Astrocyte (in vitro differentiated cells and primary cell): ENCODE results near the gene EPPIN. TPM values are rescaled to one million over a fixed set of nuclear protein-coding genes. Genes with fewer than 3 reads are reported as not detected.
A peak's percentile ranks its signal among the peaks of the same experiment; 100 is the strongest.
"Not testable (repeated sequence)": the region's sequence is repeated elsewhere in the genome, so short reads cannot be mapped to it uniquely, and the experiment has no call there.

ENCODE experiments used
- DNase-seq: peaks from one replicate; pipeline ENCODE4 v3.0.0-alpha.2; 2010; ENCODE audit warnings: low read depth
- FAIRE-seq: peaks from 2 replicates; lab custom pipeline; 2011; peaks lifted over from hg19 to GRCh38; lab: Jason Lieb, UNC
- H2AFZ ChIP-seq: 2 replicates; pipeline ENCODE4 v1.6.0; 2012; ENCODE audit warnings: low read depth, low read length, inconsistent platforms
- H3K27ac ChIP-seq: 2 replicates; pipeline ENCODE4 v1.5.1; 2011; ENCODE audit warnings: low read depth, low read length, inconsistent platforms
- H3K27me3 ChIP-seq: 2 replicates; pipeline ENCODE4 v1.6.0; 2011; ENCODE audit warnings: low read length, inconsistent platforms; ENCODE audit not compliant: insufficient read depth
- H3K36me3 ChIP-seq: 2 replicates; pipeline ENCODE4 v1.5.1; 2011; ENCODE audit warnings: low read length, inconsistent platforms; ENCODE audit not compliant: insufficient read depth
- H3K4me1 ChIP-seq: 2 replicates; pipeline ENCODE4 v1.5.1; 2011; ENCODE audit warnings: low read length, inconsistent platforms; ENCODE audit not compliant: insufficient read depth
- H3K4me2 ChIP-seq: 2 replicates; pipeline ENCODE4 v1.6.0; 2012; ENCODE audit warnings: low read length, inconsistent platforms
- H3K4me3 ChIP-seq: 2 replicates; pipeline ENCODE4 v1.5.1; 2011; ENCODE audit warnings: low read depth, mild to moderate bottlenecking, low read length, inconsistent platforms; ENCODE audit not compliant: insufficient read depth
- H3K79me2 ChIP-seq: 2 replicates; pipeline ENCODE4 v1.6.0; 2012; ENCODE audit warnings: mild to moderate bottlenecking, low read length, inconsistent platforms; ENCODE audit not compliant: insufficient read depth
- H3K9ac ChIP-seq: 2 replicates; pipeline ENCODE4 v1.6.0; 2012; ENCODE audit warnings: mild to moderate bottlenecking, low read length, inconsistent platforms
- H3K9me3 ChIP-seq: 2 replicates; pipeline ENCODE4 v1.5.1; 2012; ENCODE audit warnings: low read depth, mild to moderate bottlenecking, low read length, inconsistent platforms; ENCODE audit not compliant: insufficient read depth
- H4K20me1 ChIP-seq: 2 replicates; pipeline ENCODE4 v1.6.0; 2012; ENCODE audit warnings: low read length, inconsistent platforms; ENCODE audit not compliant: insufficient read depth
- H3K27ac Mint-ChIP-seq: one replicate; pipeline ENCODE4 v1.8.0; 2021; ENCODE audit warnings: mild to moderate bottlenecking, mixed read lengths; ENCODE audit not compliant: unreplicated experiment
- H3K27me3 Mint-ChIP-seq: one replicate; pipeline ENCODE4 v1.8.0; 2021; ENCODE audit warnings: low read depth, mixed read lengths; ENCODE audit not compliant: unreplicated experiment
- H3K36me3 Mint-ChIP-seq: one replicate; pipeline ENCODE4 v1.8.0; 2021; ENCODE audit warnings: low read depth, mixed read lengths; ENCODE audit not compliant: unreplicated experiment
- H3K4me1 Mint-ChIP-seq: one replicate; pipeline ENCODE4 v1.8.0; 2021; ENCODE audit warnings: low read depth, mixed read lengths; ENCODE audit not compliant: unreplicated experiment
- H3K4me3 Mint-ChIP-seq: one replicate; pipeline ENCODE4 v1.8.0; 2021; ENCODE audit warnings: mild to moderate bottlenecking, moderate library complexity, mixed read lengths; ENCODE audit not compliant: unreplicated experiment
- H3K9me3 Mint-ChIP-seq: one replicate; pipeline ENCODE4 v1.8.0; 2021; ENCODE audit warnings: mild to moderate bottlenecking, mixed read lengths; ENCODE audit not compliant: unreplicated experiment
- EZH2 ChIP-seq: IDR thresholded peaks from 2 replicates; pipeline ENCODE4 v1.6.1; 2012; ENCODE audit warnings: mild to moderate bottlenecking, low read length, inconsistent platforms; ENCODE audit not compliant: insufficient read depth
- total RNA-seq: library from RNA; stranded (reverse); gene quantifications from 2 replicates; pipeline ENCODE4 v1.2.1, GENCODE V29; 2021
- TF ChIP-seq, protein P1 (sequence below): IDR thresholded peaks from 2 replicates; pipeline ENCODE4 v1.5.1; 2011; ENCODE audit warnings: low read depth, mild to moderate bottlenecking, inconsistent platforms, low read length, moderate library complexity; ENCODE audit not compliant: insufficient read depth

EPPIN gene
- total RNA-seq, 1 donor from 2014 or later = not detected

GRCh38 chr20:45578231-45578630, 31.0 kb upstream of the EPPIN start:
- DNase-seq (no peak), FAIRE-seq (no peak)
- H4K20me1 ChIP-seq = no peaks in the 10 kb centered on the region
- peaks cover 3% of the 10 kb centered on the region for H3K4me1 Mint-ChIP-seq
- no peaks in the 10 kb centered on the region for H3K4me1 ChIP-seq
- no peak overlapping the region for H2AFZ ChIP-seq
- H3K4me3 Mint-ChIP-seq = no peak overlapping the region
- H3K9me3 ChIP-seq = no peaks in the 10 kb centered on the region
- no peaks in the 10 kb centered on the region for H3K27me3 ChIP-seq
- no peak overlapping the region for H3K27ac Mint-ChIP-seq
- no peaks in the 10 kb centered on the region for H3K79me2 ChIP-seq
- no peak overlapping the region for H3K4me2 ChIP-seq
- peaks cover 2% of the 10 kb centered on the region for H3K27me3 Mint-ChIP-seq
- TF ChIP-seq, protein P1, sequence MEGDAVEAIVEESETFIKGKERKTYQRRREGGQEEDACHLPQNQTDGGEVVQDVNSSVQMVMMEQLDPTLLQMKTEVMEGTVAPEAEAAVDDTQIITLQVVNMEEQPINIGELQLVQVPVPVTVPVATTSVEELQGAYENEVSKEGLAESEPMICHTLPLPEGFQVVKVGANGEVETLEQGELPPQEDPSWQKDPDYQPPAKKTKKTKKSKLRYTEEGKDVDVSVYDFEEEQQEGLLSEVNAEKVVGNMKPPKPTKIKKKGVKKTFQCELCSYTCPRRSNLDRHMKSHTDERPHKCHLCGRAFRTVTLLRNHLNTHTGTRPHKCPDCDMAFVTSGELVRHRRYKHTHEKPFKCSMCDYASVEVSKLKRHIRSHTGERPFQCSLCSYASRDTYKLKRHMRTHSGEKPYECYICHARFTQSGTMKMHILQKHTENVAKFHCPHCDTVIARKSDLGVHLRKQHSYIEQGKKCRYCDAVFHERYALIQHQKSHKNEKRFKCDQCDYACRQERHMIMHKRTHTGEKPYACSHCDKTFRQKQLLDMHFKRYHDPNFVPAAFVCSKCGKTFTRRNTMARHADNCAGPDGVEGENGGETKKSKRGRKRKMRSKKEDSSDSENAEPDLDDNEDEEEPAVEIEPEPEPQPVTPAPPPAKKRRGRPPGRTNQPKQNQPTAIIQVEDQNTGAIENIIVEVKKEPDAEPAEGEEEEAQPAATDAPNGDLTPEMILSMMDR = no peak
- no peak for TF ChIP-seq EZH2
- no peak overlapping the region for H3K27ac ChIP-seq
- H3K9me3 Mint-ChIP-seq = peaks cover 3% of the 10 kb centered on the region
- no peaks in the 10 kb centered on the region for H3K36me3 Mint-ChIP-seq
- no peaks in the 10 kb centered on the region for H3K36me3 ChIP-seq
- no peak overlapping the region for H3K9ac ChIP-seq
- no peak overlapping the region for H3K4me3 ChIP-seq

GRCh38 chr20:45576995-45577394, 29.8 kb upstream of the EPPIN start:
- H3K27me3 ChIP-seq = no peaks in the 10 kb centered on the region
- H3K27ac ChIP-seq = no peak overlapping the region
- no peaks in the 10 kb centered on the region for H3K4me1 ChIP-seq
- Mint-ChIP-seq H3K36me3 (no peaks in the 10 kb centered on the region), H3K9me3 (peaks cover 3% of the 10 kb centered on the region), H3K4me3 (no peak overlapping the region), H3K27ac (no peak overlapping the region), H3K4me1 (peaks cover 3% of the 10 kb centered on the region), H3K27me3 (peaks cover 2% of the 10 kb centered on the region)
- no peaks in the 10 kb centered on the region for H3K9me3 ChIP-seq
- no peak overlapping the region for H3K4me2 ChIP-seq
- H3K36me3 ChIP-seq = no peaks in the 10 kb centered on the region
- H3K4me3 ChIP-seq = no peak overlapping the region
- no peak overlapping the region for H2AFZ ChIP-seq
- DNase-seq = peak; percentile 35
- no peak for FAIRE-seq
- no peak overlapping the region for H3K9ac ChIP-seq
- no peaks in the 10 kb centered on the region for H3K79me2 ChIP-seq
- H4K20me1 ChIP-seq = no peaks in the 10 kb centered on the region
- TF ChIP-seq, protein P1 = no peak
- no peak for TF ChIP-seq EZH2

- no peak overlapping the region for H3K4me3 Mint-ChIP-seq
- peaks cover 3% of the 10 kb centered on the region for H3K9me3 Mint-ChIP-seq
- TF ChIP-seq, protein P1 = no peak
- TF ChIP-seq EZH2 = no peak
- Histone ChIP-seq H3K4me1 (no peaks in the 10 kb centered on the region), H2AFZ (no peak overlapping the region), H3K4me3 (no peak overlapping the region), H3K4me2 (no peak overlapping the region), H3K9me3 (no peaks in the 10 kb centered on the region), H3K9ac (no peak overlapping the region), H3K27ac (no peak overlapping the region), H3K36me3 (no peaks in the 10 kb centered on the region), H3K79me2 (no peaks in the 10 kb centered on the region), H3K27me3 (no peaks in the 10 kb centered on the region), H4K20me1 (no peaks in the 10 kb centered on the region)
- no peak overlapping the region for H3K27ac Mint-ChIP-seq
- peaks cover 2% of the 10 kb centered on the region for H3K27me3 Mint-ChIP-seq
- FAIRE-seq (no peak), DNase-seq (no peak)
- peaks cover 3% of the 10 kb centered on the region for H3K4me1 Mint-ChIP-seq
- H3K36me3 Mint-ChIP-seq = no peaks in the 10 kb centered on the region
Observed at GRCh38 chr20:45575931-45576330, 28.7 kb upstream of the EPPIN start.

DNA sequence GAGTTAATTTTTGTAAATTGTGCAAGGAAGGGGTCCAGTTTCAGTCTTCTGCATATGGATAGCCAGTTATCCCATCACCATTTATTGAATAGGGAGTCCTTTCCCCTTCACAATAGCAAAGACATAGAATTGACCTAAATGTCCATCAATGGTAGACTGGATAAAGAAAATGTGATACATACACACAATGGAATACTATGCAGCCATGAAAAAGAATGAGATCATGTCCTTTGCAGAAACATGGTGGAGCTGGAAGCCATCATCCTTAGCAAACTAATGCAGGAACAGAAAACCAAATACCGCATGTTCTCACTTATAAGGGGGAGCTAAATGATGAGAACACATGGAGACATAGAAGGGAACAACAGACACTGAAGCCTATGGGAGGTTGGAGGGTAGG, 22.4 kb upstream of the EPPIN start:
- not testable (repeated sequence) for H3K79me2 ChIP-seq, H3K27me3 ChIP-seq, H3K36me3 Mint-ChIP-seq, H3K36me3 ChIP-seq, H3K4me1 Mint-ChIP-seq, H4K20me1 ChIP-seq, DNase-seq, FAIRE-seq, H3K27ac ChIP-seq, H3K4me3 Mint-ChIP-seq, H3K9me3 ChIP-seq, H3K27ac Mint-ChIP-seq, H3K4me3 ChIP-seq, H3K4me2 ChIP-seq, H3K9me3 Mint-ChIP-seq, H3K4me1 ChIP-seq, H3K9ac ChIP-seq, H2AFZ ChIP-seq, H3K27me3 Mint-ChIP-seq
